H1 (cell line): ENCODE measurements around the gene DCDC2C. TPM values are rescaled to one million over a fixed set of nuclear protein-coding genes. Genes with fewer than 3 reads are reported as not detected.

Experiments
- CTCF ChIA-PET: fragments of 300-600 bp; sonication (Branson Sonifier 250); formaldehyde crosslinking; loops from one replicate; lab custom pipeline; 2021; ENCODE audit not compliant: partially characterized antibody; lab: Charles Lee
- POLR2A ChIA-PET: fragments of 300-600 bp; sonication (Branson Sonifier 250); formaldehyde crosslinking; loops from one replicate; lab custom pipeline; 2021; ENCODE audit warnings: inconsistent platforms; ENCODE audit not compliant: partially characterized antibody; lab: Charles Lee
- DNase-seq, 2 experiments: peaks; one replicate each; pipeline versions ENCODE4 v3.0.0 to v3.0.0-alpha.2; 2010 to 2022; ENCODE audit warnings: low spot score in 2 of 2, low read depth in 1 of 2, mixed read lengths in 1 of 2
- FAIRE-seq: peaks from 2 replicates; lab custom pipeline; 2011; peaks lifted over from hg19 to GRCh38; lab: Jason Lieb, UNC
- H2AFZ ChIP-seq: 2 replicates; pipeline ENCODE4 v1.8.1; 2012; ENCODE audit warnings: low read length, inconsistent platforms
- H2AK5ac ChIP-seq: 2 replicates; pipeline ENCODE4 v1.6.1; 2013; ENCODE audit warnings: low read depth, low read length
- H2BK120ac ChIP-seq: replicated peaks from 2 replicates; pipeline ENCODE3; 2013; ENCODE audit warnings: low read depth, low read length, inconsistent platforms
- H2BK12ac ChIP-seq: 2 replicates; pipeline ENCODE4 v1.6.1; 2013; ENCODE audit warnings: low read depth, low read length
- H2BK15ac ChIP-seq: 2 replicates; pipeline ENCODE4 v1.6.1; 2013; ENCODE audit warnings: low read length
- H2BK20ac ChIP-seq: 2 replicates; pipeline ENCODE4 v1.6.1; 2013; ENCODE audit warnings: low read length
- H2BK5ac ChIP-seq: 2 replicates; pipeline ENCODE4 v1.6.1; 2013; ENCODE audit warnings: low read depth, low read length
- H3K14ac ChIP-seq: 2 replicates; pipeline ENCODE4 v1.6.1; 2013; ENCODE audit warnings: inconsistent platforms; ENCODE audit not compliant: insufficient read length
- H3K18ac ChIP-seq: 2 replicates; pipeline ENCODE4 v1.6.1; 2013; ENCODE audit warnings: low read length; ENCODE audit errors: extremely low read depth
- H3K23ac ChIP-seq: 2 replicates; pipeline ENCODE4 v1.6.1; 2013; ENCODE audit warnings: inconsistent platforms; ENCODE audit not compliant: insufficient read length
- H3K23me2 ChIP-seq: 2 replicates; pipeline ENCODE4 v1.6.1; 2013; ENCODE audit warnings: low read depth, low read length
- H3K27ac ChIP-seq: 2 replicates; pipeline ENCODE4 v1.6.1; 2011; ENCODE audit warnings: low read depth, low read length, inconsistent platforms
- H3K27me3 ChIP-seq, 4 experiments: replicated peaks in 1 of 4; 1 replicate in 1 of 4; 2 replicates in 3 of 4; pipeline versions ENCODE4 v1.6.1 to v1.8.1; 2011 to 2013; ENCODE audit warnings: low read length in 3 of 4, mild to moderate bottlenecking in 3 of 4, inconsistent platforms in 2 of 4, mixed read lengths in 2 of 4, moderate library complexity in 1 of 4; ENCODE audit not compliant: control insufficient read depth in 3 of 4, insufficient read depth in 3 of 4; ENCODE audit errors: extremely low read depth in 1 of 4
- H3K36me3 ChIP-seq, 4 experiments: 2 replicates each; pipeline versions ENCODE4 v1.6.1 to v1.8.1; 2011 to 2013; ENCODE audit warnings: mild to moderate bottlenecking in 4 of 4, low read length in 3 of 4, moderate library complexity in 2 of 4, control low read depth in 1 of 4, inconsistent platforms in 1 of 4; ENCODE audit not compliant: insufficient read depth in 4 of 4, control insufficient read depth in 2 of 4
- H3K4ac ChIP-seq: replicated peaks from 2 replicates; pipeline ENCODE3; 2013; ENCODE audit warnings: low read length, low read depth, mixed read lengths, inconsistent platforms; ENCODE audit not compliant: insufficient read length
- H3K4me1 ChIP-seq, 4 experiments: replicated peaks in 1 of 4; 1 replicate in 1 of 4; 2 replicates in 3 of 4; pipeline versions ENCODE4 v1.6.1 to v1.8.1; 2011 to 2013; ENCODE audit warnings: low read length in 3 of 4, inconsistent platforms in 2 of 4, mixed read lengths in 1 of 4; ENCODE audit not compliant: insufficient read depth in 4 of 4, control insufficient read depth in 3 of 4
- H3K4me2 ChIP-seq, 2 experiments: 2 replicates each; pipeline versions ENCODE4 v1.6.1 to v1.8.1; 2011 to 2013; ENCODE audit warnings: low read depth in 2 of 2, low read length in 2 of 2, control low read depth in 1 of 2, inconsistent platforms in 1 of 2, mild to moderate bottlenecking in 1 of 2; ENCODE audit not compliant: insufficient read depth in 1 of 2
- H3K4me3 ChIP-seq, 4 experiments: fragments of 200-600, 300-600 bp in 1 of 4; sonication (generic), shearing (Covaris generic), sonication (Bioruptor Twin) in 1 of 4; 2 replicates each; pipeline versions ENCODE4 v1.5.1 to v1.8.1; 2011 to 2016; ENCODE audit warnings: low read length in 4 of 4, low read depth in 3 of 4, control low read depth in 2 of 4, inconsistent platforms in 2 of 4, mild to moderate bottlenecking in 2 of 4, mixed read lengths in 1 of 4, moderate library complexity in 1 of 4; ENCODE audit not compliant: insufficient read depth in 2 of 4; ENCODE audit errors: extremely low read depth in 1 of 4
- H3K56ac ChIP-seq: replicated peaks from 2 replicates; pipeline ENCODE3; 2013; ENCODE audit warnings: low read depth, mild to moderate bottlenecking, mixed read lengths, low read length, inconsistent platforms; ENCODE audit not compliant: insufficient read length
- H3K79me1 ChIP-seq: 2 replicates; pipeline ENCODE4 v1.6.1; 2013; ENCODE audit warnings: low read depth, low read length, control low read depth
- H3K79me2 ChIP-seq, 2 experiments: 2 replicates each; pipeline versions ENCODE4 v1.6.1 to v1.8.1; 2012 to 2013; ENCODE audit warnings: low read length in 2 of 2, mild to moderate bottlenecking in 2 of 2, inconsistent platforms in 1 of 2; ENCODE audit not compliant: insufficient read depth in 2 of 2, control insufficient read depth in 1 of 2
- H3K9ac ChIP-seq, 4 experiments: replicated peaks in 1 of 4; 1 replicate in 1 of 4; 2 replicates in 3 of 4; pipeline versions ENCODE4 v1.6.1 to v1.8.1; 2011 to 2013; ENCODE audit warnings: low read depth in 3 of 4, low read length in 3 of 4, control low read depth in 2 of 4, mild to moderate bottlenecking in 2 of 4, moderate library complexity in 2 of 4, inconsistent platforms in 1 of 4; ENCODE audit errors: extremely low read depth in 1 of 4
- H3K9me3 ChIP-seq, 2 experiments: 2 replicates each; pipeline versions ENCODE4 v1.6.1 to v1.8.1; 2012 to 2013; ENCODE audit warnings: mild to moderate bottlenecking in 2 of 2, moderate library complexity in 2 of 2, control low read depth in 1 of 2, inconsistent platforms in 1 of 2, low read depth in 1 of 2, low read length in 1 of 2, mixed read lengths in 1 of 2; ENCODE audit not compliant: insufficient read depth in 2 of 2
- H4K20me1 ChIP-seq, 2 experiments: replicated peaks in 1 of 2; 2 replicates each; pipeline versions ENCODE3 to v1.8.1; 2011 to 2013; ENCODE audit warnings: inconsistent platforms in 2 of 2, low read length in 2 of 2, mild to moderate bottlenecking in 1 of 2; ENCODE audit not compliant: insufficient read depth in 2 of 2, control insufficient read depth in 1 of 2
- H4K5ac ChIP-seq: 2 replicates; pipeline ENCODE4 v1.6.1; 2013; ENCODE audit warnings: low read length, low read depth, mixed read lengths, inconsistent platforms; ENCODE audit not compliant: insufficient read length
- H4K8ac ChIP-seq: 2 replicates; pipeline ENCODE4 v1.8.0; 2013; ENCODE audit warnings: mild to moderate bottlenecking, moderate library complexity, low read length, inconsistent platforms; ENCODE audit not compliant: insufficient read depth; ENCODE audit errors: extremely low read depth
- H4K91ac ChIP-seq: replicated peaks from 2 replicates; pipeline ENCODE3; 2013; ENCODE audit warnings: low read length, mixed read lengths, inconsistent platforms; ENCODE audit not compliant: insufficient read length
- ASH2L ChIP-seq: fragments of 200-600, 300-600 bp; sonication (generic); IDR thresholded peaks from one replicate; pipeline ENCODE4 v1.7.1; 2017; ENCODE audit warnings: low read length
- CBX5 ChIP-seq: fragments of 300-800, 300-1000 bp; sonication (generic); IDR thresholded peaks from 2 replicates; pipeline ENCODE4 v1.7.1; 2016; ENCODE audit warnings: antibody characterized with exemption, low read length, low read depth
- CEBPB ChIP-seq: IDR thresholded peaks from 2 replicates; pipeline ENCODE4 v1.6.1; 2012; ENCODE audit warnings: low read depth, low read length
- SIRT6 ChIP-seq: IDR thresholded peaks from one replicate; pipeline ENCODE4 v1.7.1; 2012; ENCODE audit warnings: low read length, inconsistent platforms
- YY1 ChIP-seq: IDR thresholded peaks from 2 replicates; pipeline ENCODE4 v1.6.1; 2011; ENCODE audit warnings: low read depth, mild to moderate bottlenecking, low read length
- WGBS, 2 experiments: shearing (Covaris generic) in 1 of 2; methylation state at CpG; one replicate each; pipeline versions ENCODE4 v1.1.6 to v1.1.7; 2013 to 2015; ENCODE audit warnings: low lambda C conversion rate in 2 of 2, mixed read lengths in 2 of 2, inconsistent platforms in 1 of 2, low coverage in 1 of 2, missing lambda C conversion rate in 1 of 2; ENCODE audit not compliant: insufficient replicate concordance in 2 of 2, insufficient coverage in 1 of 2, insufficient read length in 1 of 2; ENCODE audit errors: extremely low coverage in 1 of 2, missing lambda C conversion rate in 1 of 2; 5-methylcytosine and 5-hydroxymethylcytosine counted together
- polyA plus RNA-seq, 7 experiments: library from polyadenylated mRNA; depleted of rRNA in 3 of 7; stranded (reverse) in 5 of 7; unstranded in 2 of 7; fragments of >200 nt in 5 of 7; fragments of 200-250 nt in 2 of 7; gene quantifications; 1 replicate in 5 of 7; 2 replicates in 1 of 7; 4 replicates in 1 of 7; pipeline versions ENCODE4 v1.2.1 to v1.2.3, GENCODE V29; 2011 to 2013; ENCODE audit warnings: missing spikeins in 2 of 7, mixed read lengths in 2 of 7
- total RNA-seq: library from RNA; stranded (reverse); fragmentation: NEBNext Ultra II Directional; extraction: Animal tissue kit (Norgen Biotek cat#: 25700); gene quantifications from 2 replicates; pipeline ENCODE4 v1.2.1, GENCODE V29; 2021

Gene DCDC2C
- total and polyA plus RNA-seq, 2 of the 8 experiments (the other 6 are each of a cell fraction or from before 2014, with no cell fraction given), result 0.50 TPM; not detected in 1

DNA sequence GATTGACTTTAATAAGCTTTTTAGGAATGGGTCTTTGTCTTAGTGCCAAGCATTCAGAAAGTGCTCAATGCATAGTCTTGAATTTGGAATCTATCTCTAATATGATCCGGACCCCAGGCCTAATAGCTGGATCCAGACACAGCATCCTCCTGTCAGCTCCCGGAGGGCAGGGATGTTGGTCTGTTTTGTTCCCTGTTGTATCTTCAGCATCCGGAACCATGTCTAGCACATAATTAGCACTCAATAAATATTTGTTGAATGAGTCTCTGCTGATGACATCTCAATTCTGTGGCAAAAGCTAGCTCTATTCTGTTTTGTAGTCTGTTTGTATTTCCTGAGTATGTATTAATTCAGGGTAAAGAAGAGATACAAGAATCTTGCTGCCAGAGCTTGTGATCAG lies 169.1 kb downstream of the DCDC2C start:
- no peak overlapping the region for H3K27ac ChIP-seq
- no peaks in the 10 kb centered on the region for H3K79me2 ChIP-seq
- no peak overlapping the region for H2AK5ac ChIP-seq
- H3K14ac ChIP-seq, result no peak overlapping the region
- H3K18ac ChIP-seq, result no peak overlapping the region
- H2BK12ac ChIP-seq, result no peak overlapping the region
- TF ChIP-seq SIRT6 (no peak), CBX5 (no peak), YY1 (no peak), ASH2L (no peak), CEBPB (no peak)
- no peaks in the 10 kb centered on the region for H3K27me3 ChIP-seq
- no peak overlapping the region for H3K4me3 ChIP-seq
- H3K4ac ChIP-seq, result no peak overlapping the region
- no peak overlapping the region for H3K4me2 ChIP-seq
- H3K4me1 ChIP-seq, result no peaks in the 10 kb centered on the region
- no peak overlapping the region for H2AFZ ChIP-seq
- no peaks in the 10 kb centered on the region for H3K23me2 ChIP-seq
- no peak overlapping the region for H4K5ac ChIP-seq
- no peak for DNase-seq
- H2BK5ac ChIP-seq, result no peak overlapping the region
- CTCF ChIA-PET, result interaction anchor here (0.9 to 1.8 kb wide), 4 partner anchors 24 to 68 kb away, joined by 3 to 6 read pairs (median 5); no protein-coding TSS in a partner anchor
- peaks cover 0 to 2% of the 10 kb centered on the region in 2 experiments for H4K20me1 ChIP-seq
- WGBS, 2 experiments, result 97% methylated on average over 3 of the region's 3 CpGs; no CpG with 5 or more reads in 1 of the 2 experiments
- H3K79me1 ChIP-seq, result no peaks in the 10 kb centered on the region
- H3K9me3 ChIP-seq, result peaks cover 0 to 2% of the 10 kb centered on the region in 2 experiments; a peak in 1 of 4 replicates
- no peak overlapping the region for H3K9ac ChIP-seq
- no peak overlapping the region for H2BK120ac ChIP-seq
- H3K23ac ChIP-seq, result no peak overlapping the region
- FAIRE-seq, result no peak
- no peak overlapping the region for H4K8ac ChIP-seq
- no peak overlapping the region for H3K56ac ChIP-seq
- H4K91ac ChIP-seq, result no peak overlapping the region
- no peak overlapping the region for H2BK15ac ChIP-seq
- no peaks in the 10 kb centered on the region for H3K36me3 ChIP-seq
- POLR2A ChIA-PET, result no interaction called here
- no peak overlapping the region for H2BK20ac ChIP-seq
